DND-41 (cell line): ENCODE data around the gene ETV5.

Experiments
- CTCF ChIP-seq: IDR thresholded peaks from 2 replicates; pipeline ENCODE4 v1.5.1; 2012; ENCODE audit warnings: borderline replicate concordance, low read length, moderate library complexity, mild to moderate bottlenecking; ENCODE audit not compliant: poor library complexity, severe bottlenecking; ENCODE audit errors: extremely low read depth
- EZH2 ChIP-seq: IDR thresholded peaks from 3 replicates; pipeline ENCODE4 v1.6.1; 2012; ENCODE audit warnings: borderline replicate concordance, low read depth, mild to moderate bottlenecking, moderate library complexity, low read length, inconsistent platforms; ENCODE audit not compliant: severe bottlenecking

- TF ChIP-seq CTCF (no peak), EZH2 (no peak)
Observed at GRCh38 chr3:186128158-186128557, 19.3 kb upstream of the ETV5 start.
